Measurements from ENCODE around the gene DPP8. TPM values are rescaled to one million over a fixed set of nuclear protein-coding genes. Genes with fewer than 3 reads are reported as not detected.

The DPP8 gene
- polyA plus RNA-seq, 1 of the 3 experiments (the other 2 are of a cell fraction): 14.1 TPM

GRCh38 chr15:65525622-65526021 lies 8.1 kb upstream of the DPP8 start:
- Histone ChIP-seq H3K4me2 (peak overlapping the region; percentile 34; the same call in 1 of the 2 replicates), H3F3A (replicated peaks; ENCODE audit: insufficient read depth) (peaks cover 5% of the 10 kb centered on the region), H3K9me3 (no peaks in the 10 kb centered on the region), H2AFZ (ENCODE audit: low read depth) (peak overlapping the region; percentile 73), H3K9ac (peak overlapping the region; percentile 5; the same call in 1 of the 2 replicates), H3K27me3 (ENCODE audit: insufficient read depth) (no peaks in the 10 kb centered on the region), H3K4me3 (ENCODE audit: low read depth in 2 of 2, low read length in 1 of 2) (no peak overlapping the region), H3K4me1 (ENCODE audit: control insufficient read depth in 1 of 2, insufficient read depth in 2 of 2, low read depth in 1 of 2, low read length in 1 of 2) (peaks cover 3 to 10% of the 10 kb centered on the region in 2 experiments; a peak in 2 of 4 replicates), H3K27ac (ENCODE audit: low read depth in 2 of 2, low read length in 1 of 2) (peak overlapping the region in 1 of 2 experiments; percentile 60; a peak in 2 of 4 replicates), H3K36me3 (replicated peaks in 1 of 2; ENCODE audit: control insufficient read depth in 1 of 2, insufficient read depth in 2 of 2, low read length in 1 of 2) (no peaks in the 10 kb centered on the region), H4K20me1 (ENCODE audit: insufficient read depth) (no peaks in the 10 kb centered on the region), H3K79me2 (ENCODE audit: insufficient read depth) (peaks cover 4% of the 10 kb centered on the region), H3K9me2 (no peaks in the 10 kb centered on the region)
- DNase-seq: peak; percentile 24
- no peak for TF ChIP-seq USF2 (IDR thresholded peaks at IDR 0.05; ENCODE audit: borderline replicate concordance, low read depth, low read length)
- no peak for TF ChIP-seq POLR2AphosphoS5 (IDR thresholded peaks at IDR 0.05; ENCODE audit: low read depth, low read length)
- peak; percentile 67; the same call in 1 of the 2 replicates for TF ChIP-seq NFIC (IDR thresholded peaks at IDR 0.05; ENCODE audit: borderline replicate concordance)
- CTCF ChIA-PET: interaction anchor here (0.7 to 2.1 kb wide), 4 partner anchors 9 to 298 kb away, joined by 3 to 8 read pairs (median 3); partner anchors contain the start of gene DPP8
- 67% methylated on average over 1 of the region's 1 CpG for WGBS (ENCODE audit: low lambda C conversion rate)
- POLR2A ChIA-PET: interaction anchor here (0.6 kb wide), 1 partner anchor 9 kb away, joined by 3 read pairs; no protein-coding TSS in a partner anchor

GRCh38 chr15:65524226-65524625 lies 6.7 kb upstream of the DPP8 start:
- Histone ChIP-seq H3K27ac (ENCODE audit: low read depth in 2 of 2, low read length in 1 of 2) (no peak overlapping the region), H4K20me1 (ENCODE audit: insufficient read depth) (no peaks in the 10 kb centered on the region), H3K79me2 (ENCODE audit: insufficient read depth) (no peaks in the 10 kb centered on the region), H3K4me1 (ENCODE audit: control insufficient read depth in 1 of 2, insufficient read depth in 2 of 2, low read depth in 1 of 2, low read length in 1 of 2) (peaks cover 0 to 10% of the 10 kb centered on the region in 2 experiments; a peak in 1 of 4 replicates), H3K9me3 (no peaks in the 10 kb centered on the region), H3K4me2 (no peak overlapping the region), H3K4me3 (ENCODE audit: low read depth in 2 of 2, low read length in 1 of 2) (no peak overlapping the region), H3K27me3 (ENCODE audit: insufficient read depth) (no peaks in the 10 kb centered on the region), H2AFZ (ENCODE audit: low read depth) (no peak overlapping the region), H3K36me3 (replicated peaks in 1 of 2; ENCODE audit: control insufficient read depth in 1 of 2, insufficient read depth in 2 of 2, low read length in 1 of 2) (no peaks in the 10 kb centered on the region), H3F3A (replicated peaks; ENCODE audit: insufficient read depth) (peaks cover 5% of the 10 kb centered on the region), H3K9me2 (no peaks in the 10 kb centered on the region), H3K9ac (no peak overlapping the region)
- TF ChIP-seq YY1 (IDR thresholded peaks at IDR 0.05; ENCODE audit: low read depth) (no peak), POLR2AphosphoS5 (IDR thresholded peaks at IDR 0.05; ENCODE audit: low read depth, low read length) (no peak), RAD21 (IDR thresholded peaks at IDR 0.05; ENCODE audit: low read length) (no peak)
- no peak for DNase-seq
- ChIA-PET CTCF (interaction anchor here (1.1 kb wide), 1 partner anchor 139 kb away, joined by 3 read pairs; no protein-coding TSS in a partner anchor), POLR2A (no interaction called here)
- WGBS (ENCODE audit: low lambda C conversion rate): 84% methylated on average over 10 of the region's 10 CpGs

- Histone ChIP-seq H3K27ac (ENCODE audit: low read depth in 2 of 2, low read length in 1 of 2) (no peak overlapping the region), H3K4me3 (ENCODE audit: low read depth in 2 of 2, low read length in 1 of 2) (no peak overlapping the region), H3K27me3 (ENCODE audit: insufficient read depth) (no peaks in the 10 kb centered on the region), H3K4me2 (no peak overlapping the region), H3F3A (replicated peaks; ENCODE audit: insufficient read depth) (peaks cover 9% of the 10 kb centered on the region), H3K36me3 (replicated peaks in 1 of 2; ENCODE audit: control insufficient read depth in 1 of 2, insufficient read depth in 2 of 2, low read length in 1 of 2) (no peaks in the 10 kb centered on the region), H4K20me1 (ENCODE audit: insufficient read depth) (peaks cover 5% of the 10 kb centered on the region; the same call in 1 of the 2 replicates), H3K4me1 (ENCODE audit: control insufficient read depth in 1 of 2, insufficient read depth in 2 of 2, low read depth in 1 of 2, low read length in 1 of 2) (peaks cover 2 to 12% of the 10 kb centered on the region in 2 experiments; a peak in 3 of 4 replicates), H3K9me2 (no peaks in the 10 kb centered on the region), H3K79me2 (ENCODE audit: insufficient read depth) (peaks cover 11% of the 10 kb centered on the region), H2AFZ (ENCODE audit: low read depth) (no peak overlapping the region), H3K9me3 (no peaks in the 10 kb centered on the region), H3K9ac (no peak overlapping the region)
- DNase-seq: no peak
- ChIA-PET CTCF (no interaction called here), POLR2A (no interaction called here)
- 94% methylated on average over 7 of the region's 7 CpGs for WGBS (ENCODE audit: low lambda C conversion rate)
- no peak for TF ChIP-seq TEAD4 (IDR thresholded peaks at IDR 0.05; ENCODE audit: borderline replicate concordance, insufficient read depth)
- TF ChIP-seq NRF1 (IDR thresholded peaks at IDR 0.05; ENCODE audit: low read depth, low read length): no peak
- TF ChIP-seq EZH2phosphoT487 (IDR thresholded peaks at IDR 0.05; ENCODE audit: borderline replicate concordance, low read depth): no peak
- TF ChIP-seq SMC3 (IDR thresholded peaks at IDR 0.05; ENCODE audit: low read depth, low read length): no peak
- no peak for TF ChIP-seq USF2 (IDR thresholded peaks at IDR 0.05; ENCODE audit: borderline replicate concordance, low read depth, low read length)
- no peak for TF ChIP-seq REST (IDR thresholded peaks at IDR 0.05; ENCODE audit: low read depth, low read length)
- TF ChIP-seq MXI1 (IDR thresholded peaks at IDR 0.05; ENCODE audit: low read depth, low read length): no peak
- no peak for TF ChIP-seq CTCF (IDR thresholded peaks at IDR 0.05)
These were observed 3.9 kb upstream of the DPP8 start for GRCh38 chr15:65521350-65521749.
